ENCODE data around the gene AGBL1. TPM values are rescaled to one million over a fixed set of nuclear protein-coding genes. Genes with fewer than 3 reads are reported as not detected.

The AGBL1 gene
- total RNA-seq, 1 donor from 2014 or later: not detected

DNA sequence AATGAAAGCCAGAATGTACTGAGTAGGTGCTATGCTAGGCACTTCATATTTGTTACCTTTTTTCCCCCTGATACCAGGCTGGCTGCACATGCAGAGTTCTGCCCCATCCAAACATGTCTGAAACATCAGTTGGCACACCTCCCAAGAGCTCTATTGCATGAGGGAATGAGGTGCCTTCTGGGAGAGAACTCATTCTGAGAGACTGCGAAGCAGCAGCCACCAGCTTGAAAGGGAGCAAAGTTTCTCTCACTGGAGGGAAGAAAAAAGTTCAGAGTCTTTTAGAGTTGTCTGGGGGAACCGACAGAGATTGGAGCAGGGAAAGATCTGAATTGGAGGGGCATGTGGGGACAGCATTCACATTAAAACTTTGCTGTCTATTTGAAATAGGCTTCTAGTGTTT, 84.1 kb downstream of the AGBL1 start:
- no peak for DNase-seq (ENCODE audit: low spot score)

DNA sequence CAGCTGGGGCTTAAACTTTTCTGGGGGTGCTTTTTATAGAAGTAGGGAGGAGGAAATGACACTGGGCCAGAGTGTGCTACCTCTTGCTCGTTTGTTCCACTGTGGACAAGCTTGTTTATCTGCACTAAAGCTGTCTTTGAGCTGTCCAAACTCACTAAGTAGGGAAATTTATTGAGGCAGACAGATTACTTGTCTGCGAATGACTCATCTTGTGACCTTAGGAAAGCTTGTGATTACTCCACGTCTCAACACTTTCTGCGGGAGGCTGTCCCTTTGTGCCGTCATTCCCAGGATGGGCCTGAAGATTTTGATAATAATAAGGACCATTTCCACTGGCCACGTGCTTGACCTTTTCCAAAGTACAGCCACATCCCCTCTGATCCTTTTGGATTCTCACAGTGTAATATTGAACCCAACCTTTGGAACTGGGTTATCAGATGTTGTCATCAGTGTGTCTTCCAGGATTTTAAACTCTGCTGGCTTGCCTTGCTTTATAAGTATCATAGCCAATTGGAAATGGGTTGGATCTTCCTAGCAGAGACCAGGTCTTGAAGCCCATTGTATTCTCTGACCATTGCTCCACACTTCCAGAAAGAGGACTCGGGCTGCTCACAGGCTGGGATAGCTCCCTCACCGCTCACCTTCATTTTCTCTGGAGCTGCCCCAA, 84.7 kb downstream of the AGBL1 start:
- no peak for DNase-seq (ENCODE audit: low spot score)

DNA sequence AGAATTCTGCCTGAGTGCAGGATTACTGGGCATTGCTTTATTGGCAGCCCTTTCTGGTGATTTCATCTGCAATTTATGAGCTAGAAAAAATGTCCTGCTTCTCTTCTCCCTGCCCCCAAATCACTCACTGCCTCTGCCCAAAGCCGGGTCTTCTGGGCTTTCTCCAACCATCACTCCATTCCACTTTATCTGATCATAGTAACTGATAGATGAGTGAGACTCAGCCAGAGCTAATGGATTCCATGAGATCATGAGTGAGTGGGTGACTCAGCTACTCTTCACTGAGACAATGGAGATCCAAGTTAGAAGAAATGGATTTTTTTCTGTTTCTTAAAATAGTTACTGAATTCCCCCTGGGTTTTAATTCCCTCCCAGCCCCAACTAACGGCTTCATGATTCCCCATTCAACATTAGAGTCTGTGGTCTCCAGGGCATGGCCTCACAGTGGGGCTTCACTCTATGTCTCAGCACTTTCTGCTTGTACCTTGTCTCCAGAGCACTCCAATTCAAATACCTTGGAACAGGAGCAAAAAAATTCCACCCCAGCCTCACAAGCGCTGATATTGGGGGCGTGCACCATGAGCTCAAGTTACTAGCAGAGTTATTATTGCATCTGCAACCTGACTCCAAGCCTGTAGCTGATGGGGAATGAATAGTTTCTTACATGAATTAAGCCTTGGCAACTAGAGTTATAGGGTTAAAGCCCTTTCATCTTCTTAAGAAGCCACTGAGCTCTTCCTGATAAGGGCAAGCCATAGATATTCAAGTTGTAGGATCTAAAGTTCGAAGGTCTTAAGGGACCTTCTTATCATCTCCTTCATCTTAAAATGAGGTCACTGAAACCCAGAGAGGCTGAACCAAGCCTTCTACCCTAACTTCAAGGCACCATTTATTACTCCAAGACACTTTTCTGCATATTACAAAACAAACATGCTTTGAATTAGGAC, 85.9 kb downstream of the AGBL1 start:
- DNase-seq (ENCODE audit: low spot score): no peak

DNA sequence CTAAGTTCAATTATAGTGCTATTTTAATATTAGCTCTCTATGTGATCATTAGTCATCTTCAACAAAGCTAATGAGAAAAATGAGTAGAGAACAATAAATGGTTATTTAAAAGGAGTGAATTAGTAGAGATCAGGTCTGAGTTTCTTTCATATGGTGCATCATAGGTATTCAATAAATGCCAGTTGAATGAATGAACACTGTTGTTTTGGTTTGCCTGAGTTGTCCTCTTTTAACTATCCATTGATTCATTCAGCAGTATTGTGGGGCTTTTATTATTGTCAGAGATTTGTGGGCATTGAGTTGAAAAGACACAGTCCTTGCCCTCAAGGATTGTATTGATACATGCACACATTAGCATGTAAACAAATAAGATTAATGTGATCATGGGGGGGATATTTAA, 88.2 kb downstream of the AGBL1 start:
- no peak for DNase-seq (ENCODE audit: low spot score)

DNA sequence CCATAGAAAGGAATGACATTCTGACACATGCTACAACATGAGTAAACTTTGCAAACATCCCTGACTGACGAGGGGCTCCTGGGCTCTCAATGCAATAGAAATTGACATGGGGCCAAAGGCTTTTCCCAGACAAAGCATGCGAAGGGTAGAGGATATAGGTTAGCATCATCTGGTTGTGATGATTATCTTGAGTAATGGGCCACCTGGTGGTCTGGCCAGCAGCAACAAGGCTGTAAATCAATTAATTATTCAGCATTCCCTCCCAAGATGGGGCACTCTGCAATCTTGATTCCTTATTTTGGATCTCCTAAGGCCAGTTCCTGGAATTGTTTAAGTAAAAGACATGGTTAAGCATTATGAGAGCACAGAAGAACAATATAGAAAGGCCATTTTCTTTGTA, 99.2 kb downstream of the AGBL1 start:
- DNase-seq (ENCODE audit: low spot score): no peak

DNA sequence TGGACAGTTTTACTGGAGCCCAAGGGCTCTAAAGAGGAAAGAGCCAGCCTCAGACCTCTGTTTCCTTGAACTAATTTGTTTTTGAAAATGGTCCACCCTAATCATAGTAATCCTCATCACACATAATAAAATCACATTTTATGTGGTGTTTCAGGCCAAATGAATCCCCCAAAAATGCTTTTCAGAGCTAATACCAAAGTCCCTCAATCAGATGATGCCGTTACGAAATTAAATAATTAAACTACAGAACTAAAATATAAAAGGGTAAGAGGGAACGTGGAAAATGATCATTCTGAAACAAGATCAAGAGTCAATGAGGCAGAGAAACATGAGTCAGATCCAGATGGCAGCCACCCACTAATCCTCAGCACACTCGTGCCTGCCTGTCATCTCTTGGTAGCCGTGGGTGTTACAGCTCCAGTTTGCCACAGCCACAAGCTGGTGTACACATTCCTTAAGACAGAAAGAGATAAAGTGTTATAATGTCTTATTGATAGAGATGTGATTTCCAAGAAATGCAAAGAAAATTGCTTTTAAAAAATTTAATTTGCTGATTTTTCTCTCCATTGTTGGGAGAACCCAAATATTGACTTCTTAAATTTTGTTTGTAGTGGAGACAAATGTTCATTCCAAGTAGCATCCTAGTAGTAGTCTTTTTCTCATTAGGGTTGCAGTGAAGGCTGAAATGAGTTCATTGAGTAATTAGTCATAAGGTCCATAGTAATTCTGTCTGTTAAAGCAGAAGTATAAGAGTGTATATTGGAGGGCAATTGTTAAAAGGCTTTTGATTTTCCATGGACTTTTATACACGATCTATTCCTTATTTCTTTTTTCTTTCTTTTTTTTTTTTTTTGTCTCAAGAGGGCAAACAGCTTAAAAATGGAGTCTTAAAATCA, 104.2 kb downstream of the AGBL1 start:
- DNase-seq (ENCODE audit: low spot score): no peak

DNA sequence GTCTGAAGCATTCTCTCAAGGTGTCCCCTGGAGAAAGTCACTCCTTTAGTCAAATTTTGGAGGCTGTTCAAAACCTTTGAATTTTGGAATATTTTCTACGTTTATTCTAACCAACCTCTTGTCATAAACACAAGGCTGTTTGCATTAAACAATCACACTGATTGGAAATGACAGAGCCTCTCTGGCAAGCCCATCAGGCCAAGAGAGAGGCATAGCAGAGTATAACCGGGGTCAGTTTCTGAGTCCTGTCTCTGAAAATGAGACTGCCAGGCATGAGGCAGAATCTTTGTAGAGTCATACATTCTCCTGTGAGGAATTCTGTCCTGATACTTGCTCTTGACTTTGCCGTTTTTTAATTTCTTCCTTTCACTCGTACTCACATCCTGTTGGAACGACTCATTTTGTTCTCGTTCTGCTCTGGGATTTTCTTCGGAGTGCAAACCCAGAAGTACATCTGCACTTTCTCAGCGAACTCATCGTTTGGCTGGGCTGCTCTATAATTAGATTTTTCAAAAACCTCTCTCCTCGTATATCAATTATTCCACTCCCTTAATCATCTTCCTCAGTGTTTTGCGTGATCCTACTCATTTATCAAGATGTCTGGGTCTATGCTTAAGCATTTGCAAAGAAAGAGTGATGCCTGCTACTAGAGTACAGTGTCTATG, 114.2 kb downstream of the AGBL1 start:
- DNase-seq (ENCODE audit: low spot score): no peak

DNA sequence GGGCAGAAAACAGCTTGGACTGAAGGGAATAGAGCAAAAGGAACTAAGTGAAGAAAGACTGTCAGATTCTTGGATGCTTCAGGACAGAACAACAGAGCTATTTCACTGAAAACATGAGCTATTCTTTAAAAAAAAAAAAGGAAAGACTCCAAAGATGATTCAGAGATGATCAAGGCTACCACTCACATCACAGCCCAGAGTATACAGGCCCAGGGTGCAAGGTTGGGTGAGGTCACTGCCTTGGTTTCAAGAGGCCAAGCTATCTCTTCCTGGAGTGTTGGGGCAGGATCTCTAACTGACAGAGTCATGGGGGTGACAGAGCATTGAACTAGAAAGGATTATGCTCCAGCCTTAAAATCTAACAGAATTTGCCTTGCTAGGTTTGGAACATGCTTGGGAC, 118.1 kb downstream of the AGBL1 start:
- DNase-seq (ENCODE audit: low spot score): no peak

DNA sequence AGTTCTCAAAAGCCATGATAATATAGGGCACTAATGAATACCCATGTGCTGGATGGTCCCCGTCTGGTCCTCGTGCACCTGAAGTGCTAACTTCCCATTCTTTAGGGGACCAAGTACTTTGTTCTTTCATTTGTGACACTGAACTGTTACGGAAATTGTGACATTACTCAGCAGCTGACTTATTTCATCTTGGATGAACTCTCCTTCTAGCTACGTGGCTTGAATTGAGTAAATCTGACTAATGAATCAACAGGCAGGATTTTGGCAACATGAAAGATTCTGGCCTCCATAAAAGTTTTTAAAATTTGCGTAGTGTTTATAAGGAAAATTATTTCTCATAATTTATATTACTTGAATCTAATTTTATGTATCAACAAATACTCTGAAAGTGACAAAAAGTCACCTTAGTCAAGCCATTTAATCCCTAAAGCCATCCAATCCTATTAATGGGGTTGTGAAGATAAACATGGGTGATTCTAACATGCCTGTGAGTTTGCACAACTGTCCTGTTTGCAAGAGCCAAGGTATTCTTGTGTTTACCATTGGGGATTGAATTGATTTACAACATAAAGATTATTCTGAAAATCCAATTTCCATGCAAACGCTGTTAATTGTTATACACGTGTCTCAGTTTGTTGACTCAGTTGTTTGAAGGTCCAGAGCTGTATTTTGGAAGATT, 119.9 kb downstream of the AGBL1 start:
- DNase-seq (ENCODE audit: low spot score): no peak

DNA sequence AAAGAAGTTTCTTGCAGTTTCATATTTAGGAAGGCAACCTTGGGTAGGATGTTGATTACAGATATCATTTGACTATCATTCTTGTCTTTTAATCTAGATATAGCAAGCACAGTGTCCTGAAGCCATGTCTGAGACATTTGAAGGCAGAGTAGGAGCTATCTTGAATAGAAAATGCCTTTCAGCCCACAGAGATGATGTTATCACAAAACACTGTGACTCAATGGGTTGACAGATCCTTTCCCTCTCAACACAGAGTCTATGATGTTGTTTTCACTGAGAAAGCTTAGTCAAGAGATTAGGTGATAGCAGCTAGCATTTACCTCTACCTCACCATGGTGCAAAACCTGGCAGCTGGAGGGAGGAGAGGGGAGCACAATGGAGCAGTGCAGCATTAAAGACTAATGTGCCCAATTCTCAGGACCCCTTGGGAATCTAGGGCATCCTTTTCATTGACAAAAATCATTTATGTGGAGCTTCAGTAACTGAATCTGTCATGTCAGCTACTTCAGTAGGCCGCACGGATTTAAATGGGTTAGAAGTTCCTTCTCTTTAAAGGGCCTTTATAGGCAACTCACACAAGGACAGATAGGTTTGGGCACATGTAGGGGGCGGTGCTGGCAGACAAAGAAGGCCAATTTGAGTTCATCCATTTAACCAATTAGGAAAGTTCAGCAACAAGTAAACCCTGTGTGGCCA, 121.8 kb downstream of the AGBL1 start:
- no peak for DNase-seq (ENCODE audit: low spot score)

DNA sequence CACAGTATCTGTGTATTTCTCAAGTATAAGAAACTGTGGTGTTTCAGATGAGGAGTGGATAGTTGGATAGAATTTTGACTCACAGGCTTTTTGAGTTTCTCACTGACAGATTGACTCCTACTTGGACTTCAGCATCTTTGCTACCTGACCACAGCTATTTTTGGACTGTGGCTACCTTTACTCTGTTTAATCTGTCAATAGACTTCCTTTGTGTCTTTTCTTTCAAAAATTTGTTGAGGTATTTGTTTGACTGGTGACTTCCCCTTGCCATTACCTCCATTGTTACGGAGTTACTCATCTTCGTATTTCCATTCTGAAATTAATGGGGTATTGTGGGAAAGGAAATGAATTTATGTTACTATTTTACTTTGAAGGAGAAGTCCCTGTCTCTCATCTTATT, 123.8 kb downstream of the AGBL1 start:
- DNase-seq (ENCODE audit: low spot score): no peak

DNA sequence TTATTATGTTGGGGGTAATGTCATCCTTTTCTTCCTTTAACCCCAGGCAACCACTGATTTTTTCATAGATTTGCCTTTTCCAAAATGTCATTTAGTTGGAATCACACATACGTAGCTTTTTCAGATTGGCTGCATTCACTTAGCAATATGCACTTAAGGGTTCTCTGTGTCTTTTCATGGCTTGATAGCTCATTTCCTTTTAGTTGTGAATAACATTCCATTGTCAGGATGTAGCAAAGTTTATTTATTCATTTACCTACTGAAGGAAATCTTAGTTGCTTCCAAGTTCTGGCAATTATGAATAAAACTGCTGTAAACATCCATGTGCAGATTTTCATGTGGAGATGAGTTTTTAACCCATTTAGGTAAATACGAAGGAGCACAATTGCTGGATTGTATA, 125.4 kb downstream of the AGBL1 start:
- DNase-seq (ENCODE audit: low spot score): no peak

DNA sequence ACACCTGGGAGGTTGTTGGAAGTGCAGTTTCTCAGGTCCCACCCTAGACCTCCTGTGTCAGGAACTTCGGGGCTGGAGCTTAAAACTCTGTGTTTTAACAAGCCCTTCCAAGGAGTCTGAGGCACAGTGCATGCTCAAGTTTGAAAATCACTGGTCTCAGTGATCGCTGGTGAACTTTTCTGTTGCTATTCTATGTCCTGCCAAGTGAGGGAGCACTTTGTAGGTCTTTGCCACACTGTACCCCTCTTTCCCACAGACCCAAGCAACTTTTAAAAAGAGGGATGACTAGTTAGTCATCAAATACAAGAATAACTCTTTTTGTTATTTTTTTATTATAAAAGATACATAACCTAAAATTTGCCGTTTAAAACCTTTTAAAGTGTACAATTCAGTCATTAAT, 133.7 kb downstream of the AGBL1 start:
- no peak for DNase-seq (ENCODE audit: low spot score)

DNA sequence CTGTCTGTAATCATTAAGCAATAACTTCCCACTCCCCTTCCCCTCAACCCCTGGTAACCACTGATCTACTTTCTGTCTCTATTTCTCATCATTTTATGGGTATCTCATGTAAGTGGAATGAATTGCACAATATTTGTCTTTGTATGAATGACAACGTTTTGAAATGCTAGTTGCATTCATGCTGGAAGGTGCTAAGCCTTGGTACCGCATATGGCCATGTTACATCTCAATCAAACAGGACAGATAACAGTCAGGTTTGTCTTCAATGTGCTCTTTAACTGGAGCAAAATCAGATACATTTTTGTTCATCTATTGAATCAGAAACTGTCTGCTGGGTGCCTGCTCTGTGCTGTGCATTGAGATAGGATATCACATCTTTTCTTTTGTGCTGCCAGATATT, 134.2 kb downstream of the AGBL1 start:
- no peak for DNase-seq (ENCODE audit: low spot score)

DNA sequence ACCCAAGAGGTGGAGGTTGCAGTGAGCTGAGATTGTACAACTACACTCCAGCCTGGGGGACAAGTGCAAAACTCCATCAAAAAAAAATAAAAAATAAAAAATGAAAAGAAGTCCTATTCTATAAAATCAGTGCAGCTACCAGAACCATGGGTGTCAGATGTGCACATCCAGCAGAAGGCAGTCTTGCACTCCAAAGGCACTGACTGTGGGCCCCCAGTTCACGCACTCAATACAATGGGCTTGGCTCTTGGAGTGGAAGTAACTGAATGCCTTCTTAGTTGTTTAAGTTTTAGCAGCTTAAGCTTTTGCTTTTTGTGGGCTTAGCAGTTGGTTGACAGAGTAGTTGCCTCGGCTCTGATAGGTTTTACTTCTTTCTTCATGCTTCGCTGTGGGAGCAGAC, 141.4 kb downstream of the AGBL1 start:
- DNase-seq (ENCODE audit: low spot score): no peak

DNA sequence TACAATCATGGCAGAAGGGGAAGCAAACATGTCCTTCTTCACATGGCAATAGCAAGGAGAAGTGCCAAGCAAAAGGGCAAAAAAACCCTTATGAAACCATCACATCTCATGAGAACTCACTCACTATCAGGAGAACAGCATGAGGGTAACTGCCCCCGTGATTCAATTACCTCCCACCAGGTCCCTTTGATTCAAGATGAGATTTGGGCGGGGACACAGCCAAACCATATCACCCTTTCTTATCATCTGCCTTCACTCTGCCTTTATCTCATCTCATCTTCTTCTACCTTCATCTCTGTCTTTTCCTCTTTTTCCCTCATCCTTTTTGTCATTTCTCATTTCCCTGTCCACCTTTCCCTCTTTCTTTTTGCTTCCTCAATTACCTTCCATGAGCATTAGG, 149.6 kb downstream of the AGBL1 start:
- no peak for DNase-seq (ENCODE audit: low spot score)

DNA sequence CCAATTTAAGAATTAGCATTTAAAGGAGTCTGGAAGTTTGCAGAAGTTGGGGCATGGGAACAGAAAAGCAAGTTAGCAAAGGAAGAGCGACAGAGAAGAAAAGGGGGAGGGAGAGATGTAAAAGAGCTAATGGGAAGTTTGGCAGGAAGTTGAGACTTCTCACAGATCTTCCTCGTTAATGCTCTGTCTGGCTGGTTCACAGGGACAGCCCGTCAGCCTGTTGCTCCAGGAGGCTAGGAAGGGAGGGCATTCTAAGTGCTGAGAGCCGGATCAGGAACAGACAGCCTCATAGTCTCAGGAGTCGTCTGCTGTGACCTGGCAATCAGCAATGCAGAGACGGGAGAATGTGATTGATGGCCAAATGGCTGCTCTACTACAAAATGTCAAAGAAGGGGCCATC, 150.3 kb downstream of the AGBL1 start:
- DNase-seq (ENCODE audit: low spot score): no peak

DNA sequence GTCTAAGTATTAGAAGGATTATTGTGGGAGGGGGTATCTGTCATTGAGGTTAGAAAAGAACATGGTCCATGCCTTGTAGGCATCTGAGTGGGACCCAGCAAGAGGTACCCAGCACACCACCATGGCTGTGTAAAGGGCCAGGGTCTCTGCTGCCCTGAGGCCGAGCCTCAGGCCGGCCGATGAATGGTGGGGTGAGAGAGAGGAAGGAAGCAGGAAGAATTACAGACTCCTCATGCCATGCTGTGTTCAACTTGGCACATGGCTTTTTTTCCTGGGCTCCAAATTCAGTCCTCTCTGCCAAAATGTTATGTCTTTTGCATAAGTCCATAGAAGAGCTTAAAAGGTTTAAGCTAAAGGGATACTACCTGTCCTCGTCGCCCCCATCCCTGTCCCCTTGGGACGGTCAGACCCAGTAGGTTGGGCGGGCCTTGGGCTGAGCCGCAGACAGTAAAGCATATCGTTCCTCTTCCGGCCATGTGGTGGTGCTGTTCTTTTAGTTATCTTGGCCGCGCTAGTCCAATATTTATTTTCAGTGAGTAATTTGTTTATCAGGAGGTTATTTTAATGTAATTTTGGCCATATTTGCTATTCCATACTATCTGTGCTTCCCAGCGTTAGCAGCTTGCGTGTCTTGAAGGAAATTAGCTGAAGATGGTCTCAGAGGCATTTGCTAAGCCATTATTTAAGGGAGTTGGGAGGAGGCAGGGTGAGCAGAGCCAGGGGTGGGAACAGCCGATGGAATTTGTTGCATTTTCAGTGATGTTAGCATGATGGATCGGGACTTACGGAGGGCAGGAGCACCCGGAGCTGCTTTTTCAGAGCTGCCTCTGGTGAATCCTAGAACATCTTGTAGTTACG, 152.4 kb downstream of the AGBL1 start:
- DNase-seq (ENCODE audit: low spot score): no peak

DNA sequence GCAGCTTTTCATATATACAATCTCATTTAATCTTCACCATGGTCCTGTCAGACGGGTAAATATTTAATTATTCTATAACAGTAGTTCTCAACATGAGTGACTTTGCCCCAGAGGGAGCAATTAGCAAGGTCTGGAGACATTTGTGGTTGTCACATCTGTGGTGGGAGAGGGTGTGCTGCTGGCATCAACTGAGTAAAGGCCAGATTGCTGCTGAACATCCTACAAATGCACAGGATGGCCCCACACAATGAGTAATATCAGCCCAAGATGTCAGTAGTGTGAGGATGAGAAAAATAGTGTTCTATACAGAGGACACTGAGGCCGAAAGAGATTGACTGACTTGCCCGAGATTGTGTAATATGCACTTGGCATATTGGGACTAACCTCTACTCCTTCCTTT, 156.0 kb downstream of the AGBL1 start:
- no peak for DNase-seq (ENCODE audit: low spot score)

Data from ureter (tissue), 1 donor.